Renal pelvis (tissue), 4 donors: ENCODE measurements around the gene EGR2. TPM values are rescaled to one million over a fixed set of nuclear protein-coding genes. Genes with fewer than 3 reads are reported as not detected.
"Not testable (repeated sequence)": the region's sequence is repeated elsewhere in the genome, so short reads cannot be mapped to it uniquely, and the experiment has no call there.

Experiments used
- DNase-seq: peaks from one replicate; pipeline ENCODE4 v3.0.0-alpha.2; 2013
- polyA plus RNA-seq, 3 donors: library from polyadenylated mRNA; unstranded; fragments of 120-200 nt; gene quantifications; one replicate each; pipeline ENCODE4 v1.2.1, GENCODE V29; 2013; ENCODE audit not compliant: insufficient read length in 3 of 3

The EGR2 gene
- polyA plus RNA-seq, 3 donors: 0.83 to 1.6 (median 1.3) TPM

- DNase-seq: no peak
Measured at GRCh38 chr10:62796896-62797295, 19.3 kb downstream of the EGR2 start.

- DNase-seq: no peak
Measured at GRCh38 chr10:62795762-62796161, 20.4 kb downstream of the EGR2 start.

GRCh38 chr10:62795100-62795499 is 21.1 kb downstream of the EGR2 start:
- DNase-seq: peak; percentile 40

- DNase-seq: no peak
Measured at GRCh38 chr10:62794306-62794705, 21.9 kb downstream of the EGR2 start.

GRCh38 chr10:62792261-62792660 is 23.9 kb downstream of the EGR2 start:
- no peak for DNase-seq

GRCh38 chr10:62790571-62790970 is 25.6 kb downstream of the EGR2 start:
- no peak for DNase-seq

- DNase-seq: no peak
Measured at GRCh38 chr10:62790019-62790555, 26.1 kb downstream of the EGR2 start.

- no peak for DNase-seq
Measured at GRCh38 chr10:62788861-62789467, 27.2 kb downstream of the EGR2 start.

- DNase-seq: not testable (repeated sequence)
Measured at GRCh38 chr10:62788285-62788684, 27.9 kb downstream of the EGR2 start.

GRCh38 chr10:62784537-62784936 is 31.6 kb downstream of the EGR2 start:
- DNase-seq: not testable (repeated sequence)

GRCh38 chr10:62779487-62780248 is 36.5 kb downstream of the EGR2 start:
- no peak for DNase-seq

- no peak for DNase-seq
Measured at GRCh38 chr10:62778125-62778524, 38.0 kb downstream of the EGR2 start.

GRCh38 chr10:62772186-62772974 is 43.8 kb downstream of the EGR2 start:
- DNase-seq: peak; percentile 39

- DNase-seq: no peak
Measured at GRCh38 chr10:62769574-62770242, 46.5 kb downstream of the EGR2 start.

- no peak for DNase-seq
Measured at GRCh38 chr10:62766386-62766785, 49.8 kb downstream of the EGR2 start.

GRCh38 chr10:62765726-62766125 is 50.4 kb downstream of the EGR2 start:
- no peak for DNase-seq

- DNase-seq: no peak
Measured at GRCh38 chr10:62764011-62764410, 52.2 kb downstream of the EGR2 start.

GRCh38 chr10:62763155-62763554 is 53.0 kb downstream of the EGR2 start:
- DNase-seq: no peak
